Esophagus (tissue), 2 donors: Measurements from ENCODE around the gene F2. TPM values are rescaled to one million over a fixed set of nuclear protein-coding genes. Genes with fewer than 3 reads are reported as not detected.

ENCODE experiments used
- H3K27ac ChIP-seq, 2 donors: one replicate each; pipeline ENCODE4 v1.5.1; 2013; ENCODE audit warnings: low read depth in 2 of 2, mild to moderate bottlenecking in 2 of 2, inconsistent platforms in 1 of 2, low read length in 1 of 2, moderate library complexity in 1 of 2
- H3K27me3 ChIP-seq, 2 donors: one replicate each; pipeline ENCODE4 v1.6.1; 2013; ENCODE audit warnings: low read length in 2 of 2, control low read depth in 1 of 2, mild to moderate bottlenecking in 1 of 2; ENCODE audit not compliant: insufficient read depth in 2 of 2, control insufficient read depth in 1 of 2
- H3K36me3 ChIP-seq, 2 donors: one replicate each; pipeline ENCODE4 v1.6.1; 2013; ENCODE audit warnings: low read length in 1 of 2; ENCODE audit not compliant: control insufficient read depth in 2 of 2, insufficient read depth in 2 of 2
- H3K4me1 ChIP-seq, 2 donors: one replicate each; pipeline ENCODE4 v1.6.1; 2013; ENCODE audit warnings: low read length in 1 of 2; ENCODE audit not compliant: control insufficient read depth in 2 of 2, insufficient read depth in 2 of 2
- H3K4me3 ChIP-seq, 2 donors: one replicate each; pipeline ENCODE4 v1.5.1; 2013; ENCODE audit warnings: low read length in 2 of 2, mild to moderate bottlenecking in 2 of 2, low read depth in 1 of 2, moderate library complexity in 1 of 2
- H3K9me3 ChIP-seq, 2 donors: one replicate each; pipeline ENCODE4 v1.6.1; 2013; ENCODE audit warnings: mild to moderate bottlenecking in 2 of 2, low read depth in 1 of 2, low read length in 1 of 2, moderate library complexity in 1 of 2; ENCODE audit not compliant: control insufficient read depth in 2 of 2, insufficient read depth in 1 of 2
- WGBS, 2 donors: extraction: QIAGEN DNeasy Blood & Tissue Kit; methylation state at CpG; one replicate each; pipeline ENCODE4 v1.1.7; 2013; 5-methylcytosine and 5-hydroxymethylcytosine counted together
- polyA plus RNA-seq, 2 donors: library from polyadenylated mRNA; stranded (reverse); fragments of 200-250 nt; gene quantifications; one replicate each; pipeline ENCODE4 v1.2.3, GENCODE V29; 2013
- donor health status: healthy with polysubstance abuse.
- donor health status: Bipolar disorder and iron deficiency.

F2 gene
- polyA plus RNA-seq, 2 donors = 0.04 TPM; not detected in 1

GRCh38 chr11:46695345-46696211, 23.4 kb upstream of the F2 start:
- peak overlapping the region; percentile 4 to 96 for H3K27ac ChIP-seq
- H3K4me1 ChIP-seq = peaks cover 9 to 25% of the 10 kb centered on the region in 2 donors

GRCh38 chr11:46696212-46696558, 22.8 kb upstream of the F2 start:
- peaks cover 9 to 25% of the 10 kb centered on the region in 2 donors for H3K4me1 ChIP-seq
- no peaks in the 10 kb centered on the region for H3K9me3 ChIP-seq
- H3K27me3 ChIP-seq = no peaks in the 10 kb centered on the region
- H3K27ac ChIP-seq = peak overlapping the region; percentile 4 to 96
- H3K36me3 ChIP-seq = peaks cover 5 to 22% of the 10 kb centered on the region in 2 donors
- H3K4me3 ChIP-seq = no peak overlapping the region
- 55 to 57% methylated on average over 11 of the region's 11 CpGs for WGBS, 2 donors

More at GRCh38 chr11:46695345-46696211, 23.4 kb upstream of the F2 start:
- H3K9me3 ChIP-seq = no peaks in the 10 kb centered on the region
- H3K36me3 ChIP-seq = peaks cover 5 to 23% of the 10 kb centered on the region in 2 donors
- no peak overlapping the region for H3K4me3 ChIP-seq
- 87% methylated on average over 12 of the region's 12 CpGs for WGBS, 2 donors
- H3K27me3 ChIP-seq = no peaks in the 10 kb centered on the region

- Histone ChIP-seq H3K4me3 (no peak overlapping the region), H3K9me3 (no peaks in the 10 kb centered on the region), H3K4me1 (peaks cover 9 to 28% of the 10 kb centered on the region in 2 donors), H3K27ac (peak overlapping the region in 1 of 2 donors; percentile 70), H3K27me3 (no peaks in the 10 kb centered on the region), H3K36me3 (peaks cover 3 to 20% of the 10 kb centered on the region in 2 donors)
- 58% methylated on average over 3 of the region's 3 CpGs for WGBS, 2 donors
Observed at GRCh38 chr11:46697303-46697702, 21.7 kb upstream of the F2 start.

- no peaks in the 10 kb centered on the region for H3K27me3 ChIP-seq
- WGBS, 2 donors = 56 to 58% methylated on average over 2 of the region's 2 CpGs
Observed at GRCh38 chr11:46697723-46698122, 21.3 kb upstream of the F2 start.

GRCh38 chr11:46698597-46698996, 20.4 kb upstream of the F2 start:
- Histone ChIP-seq H3K27me3 (no peaks in the 10 kb centered on the region), H3K27ac (peak overlapping the region; percentile 20 to 75), H3K36me3 (peaks cover 3 to 27% of the 10 kb centered on the region in 2 donors), H3K4me1 (peaks cover 9 to 33% of the 10 kb centered on the region in 2 donors), H3K9me3 (no peaks in the 10 kb centered on the region), H3K4me3 (peak overlapping the region in 1 of 2 donors; percentile 9)
- WGBS, 2 donors = 56 to 78% methylated on average over 1 of the region's 1 CpG

More at GRCh38 chr11:46697723-46698122, 21.3 kb upstream of the F2 start:
- Histone ChIP-seq H3K4me1 (peaks cover 9 to 31% of the 10 kb centered on the region in 2 donors), H3K36me3 (peaks cover 3 to 21% of the 10 kb centered on the region in 2 donors), H3K27ac (peak overlapping the region in 1 of 2 donors; percentile 70), H3K4me3 (no peak overlapping the region), H3K9me3 (no peaks in the 10 kb centered on the region)

- peaks cover 8 to 34% of the 10 kb centered on the region in 2 donors for H3K36me3 ChIP-seq
- no peaks in the 10 kb centered on the region for H3K27me3 ChIP-seq
- H3K9me3 ChIP-seq = no peaks in the 10 kb centered on the region
- peak within 1 kb of the TSS; percentile 94 to 99 for H3K27ac ChIP-seq
- H3K4me3 ChIP-seq = peak within 1 kb of the TSS; percentile 85 to 94
- H3K4me1 ChIP-seq = peaks cover 6 to 29% of the 10 kb centered on the region in 2 donors
- WGBS, 2 donors = 0% methylated on average over 44 of the region's 44 CpGs
Observed at GRCh38 chr11:46700241-46701077, 18.6 kb upstream of the F2 start, which contains the start of the genes ARHGAP1 and ZNF408. Gene ARHGAP1, minus strand, starts transcription at chr11:46700619. Its CDS starts 4,512 bp downstream, at chr11:46696107. Gene ZNF408, plus strand, starts transcription at chr11:46701031. Its CDS starts 17 bp downstream, at chr11:46701048.

- Histone ChIP-seq H3K27me3 (no peaks in the 10 kb centered on the region), H3K4me1 (peaks cover 3 to 25% of the 10 kb centered on the region in 2 donors), H3K9me3 (no peaks in the 10 kb centered on the region), H3K4me3 (peak overlapping the region; percentile 85 to 94), H3K36me3 (peaks cover 5 to 34% of the 10 kb centered on the region in 2 donors), H3K27ac (peak overlapping the region; percentile 93 to 94)
- 0 to 1% methylated on average over 29 of the region's 29 CpGs for WGBS, 2 donors
Observed at GRCh38 chr11:46701078-46701654, 17.8 kb upstream of the F2 start.

GRCh38 chr11:46705070-46705688, 13.8 kb upstream of the F2 start:
- whole genome bisulfite sequencing, 2 donors = 96 to 97% methylated on average over 31 of the region's 31 CpGs
- H3K27me3 ChIP-seq = no peaks in the 10 kb centered on the region
- no peak overlapping the region for H3K27ac ChIP-seq
- H3K9me3 ChIP-seq = no peaks in the 10 kb centered on the region
- H3K4me1 ChIP-seq = peaks cover 0 to 8% of the 10 kb centered on the region in 2 donors
- H3K4me3 ChIP-seq = no peak overlapping the region
- peaks cover 10 to 39% of the 10 kb centered on the region in 2 donors for H3K36me3 ChIP-seq
